ENCODE measurements around the gene MAGOH.

DNA sequence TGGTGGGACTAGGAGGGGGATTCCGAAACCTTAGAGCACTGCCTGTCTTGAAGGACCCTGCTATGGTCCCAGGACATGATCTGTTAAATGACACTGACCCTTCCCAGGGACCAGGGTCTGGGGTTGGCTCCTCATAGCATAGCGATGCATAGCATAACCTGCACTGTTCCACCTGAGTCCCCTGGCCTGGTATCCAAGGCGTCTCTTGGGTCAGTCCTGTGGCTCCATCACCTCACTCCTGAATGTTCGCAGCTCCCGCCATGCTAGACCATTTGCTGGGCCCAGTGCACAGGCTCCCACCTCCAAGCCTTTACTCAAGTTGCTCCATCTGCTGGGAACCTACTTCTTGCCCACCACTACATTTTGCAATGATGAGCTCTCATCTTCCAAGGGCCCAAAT lies 39.0 kb upstream of the MAGOH start:
- TF ChIP-seq, protein P1, sequence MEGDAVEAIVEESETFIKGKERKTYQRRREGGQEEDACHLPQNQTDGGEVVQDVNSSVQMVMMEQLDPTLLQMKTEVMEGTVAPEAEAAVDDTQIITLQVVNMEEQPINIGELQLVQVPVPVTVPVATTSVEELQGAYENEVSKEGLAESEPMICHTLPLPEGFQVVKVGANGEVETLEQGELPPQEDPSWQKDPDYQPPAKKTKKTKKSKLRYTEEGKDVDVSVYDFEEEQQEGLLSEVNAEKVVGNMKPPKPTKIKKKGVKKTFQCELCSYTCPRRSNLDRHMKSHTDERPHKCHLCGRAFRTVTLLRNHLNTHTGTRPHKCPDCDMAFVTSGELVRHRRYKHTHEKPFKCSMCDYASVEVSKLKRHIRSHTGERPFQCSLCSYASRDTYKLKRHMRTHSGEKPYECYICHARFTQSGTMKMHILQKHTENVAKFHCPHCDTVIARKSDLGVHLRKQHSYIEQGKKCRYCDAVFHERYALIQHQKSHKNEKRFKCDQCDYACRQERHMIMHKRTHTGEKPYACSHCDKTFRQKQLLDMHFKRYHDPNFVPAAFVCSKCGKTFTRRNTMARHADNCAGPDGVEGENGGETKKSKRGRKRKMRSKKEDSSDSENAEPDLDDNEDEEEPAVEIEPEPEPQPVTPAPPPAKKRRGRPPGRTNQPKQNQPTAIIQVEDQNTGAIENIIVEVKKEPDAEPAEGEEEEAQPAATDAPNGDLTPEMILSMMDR (IDR thresholded peaks at IDR 0.05): no peak
- no peak for TF ChIP-seq POLR2AphosphoS5 (IDR thresholded peaks at IDR 0.05)

Measured in esophagus muscularis mucosa (tissue), 3 donors.